ENCODE results near the gene KATNAL1.
A peak's percentile ranks its signal among the peaks of the same experiment; 100 is the strongest.
"Not testable (repeated sequence)": the region's sequence is repeated elsewhere in the genome, so short reads cannot be mapped to it uniquely, and the experiment has no call there.

The KATNAL1 gene

DNA sequence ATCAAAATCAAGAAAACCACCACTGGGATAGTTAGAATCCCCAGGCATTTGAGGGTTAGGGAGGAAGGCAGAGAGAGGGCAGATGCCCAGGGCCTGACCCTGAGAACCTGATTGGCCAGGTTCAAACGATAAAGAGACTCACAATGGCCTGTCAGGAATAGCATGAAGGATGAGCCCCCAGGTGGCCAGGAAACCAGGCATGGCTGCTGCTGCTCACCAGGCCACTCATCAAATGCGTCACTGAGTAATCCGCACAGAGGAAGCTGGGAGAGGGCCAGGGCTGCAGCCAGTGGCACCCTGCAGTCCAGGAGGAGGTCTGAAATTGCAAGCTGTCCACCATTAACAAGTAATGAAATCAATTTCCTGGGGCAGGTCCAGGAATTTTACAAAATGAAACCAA lies 111.3 kb downstream of the KATNAL1 start:
- DNase-seq: no peak

DNA sequence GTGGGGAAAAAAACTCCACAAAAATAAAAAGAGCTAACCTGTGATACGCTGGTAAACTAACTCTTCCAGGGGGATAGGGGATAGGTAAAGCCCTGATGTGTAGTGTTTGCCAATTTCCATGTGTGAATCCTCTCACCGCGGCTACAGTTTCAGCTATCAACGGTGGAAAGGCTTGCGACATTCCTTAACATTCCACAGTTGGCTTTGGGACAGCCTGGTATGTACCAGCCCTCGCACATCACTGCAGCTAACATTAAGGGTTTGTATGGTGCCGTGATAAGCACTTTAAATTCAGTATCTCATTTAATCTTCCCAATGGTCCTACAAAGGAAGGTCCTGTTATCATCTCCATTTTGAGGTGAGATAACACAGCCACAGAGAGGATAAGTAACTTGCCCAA lies 112.4 kb downstream of the KATNAL1 start:
- DNase-seq: no peak

DNA sequence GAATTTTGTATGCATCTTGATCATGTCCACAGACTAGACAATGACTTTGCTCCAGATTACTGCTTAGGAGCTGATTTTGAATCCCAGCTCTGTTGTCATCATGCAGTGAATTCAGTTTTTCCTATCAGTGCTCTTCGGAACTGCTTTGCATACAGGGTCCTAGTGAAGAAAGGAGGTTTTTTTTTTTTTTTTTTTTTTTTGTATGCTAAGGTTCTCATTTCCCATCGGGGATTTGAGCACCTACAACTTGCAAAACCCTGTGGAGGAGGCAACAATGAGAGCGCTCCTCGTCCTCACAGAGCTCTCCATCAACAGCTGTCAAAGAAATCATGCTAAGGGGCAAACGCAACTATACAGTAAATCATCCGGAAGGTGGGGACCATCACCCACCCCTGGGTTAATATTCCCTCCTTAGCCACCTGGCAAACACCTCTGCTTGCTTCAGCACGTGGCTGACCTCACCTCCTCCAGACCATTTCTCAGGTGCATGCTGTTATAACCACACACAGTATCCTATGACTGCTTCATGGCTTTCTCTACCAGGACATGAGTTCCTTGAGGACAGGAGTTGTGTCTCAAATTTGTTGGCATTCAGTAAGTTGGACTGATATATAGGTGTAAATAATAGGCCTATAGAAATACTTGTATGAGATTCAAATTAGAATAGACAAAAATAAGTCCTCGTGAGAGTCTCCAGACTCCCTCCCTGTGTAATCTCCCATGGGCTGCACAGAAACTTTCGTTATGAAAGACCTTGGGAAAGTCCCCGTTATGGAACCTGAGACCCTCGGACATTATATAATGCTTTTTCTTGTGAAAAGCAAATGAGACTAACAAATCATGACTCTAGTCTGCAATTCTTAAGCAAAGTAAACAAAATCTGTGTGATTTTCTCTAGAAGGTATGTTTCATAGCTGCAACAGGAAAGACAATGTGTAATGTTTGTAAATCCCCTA lies 113.8 kb downstream of the KATNAL1 start:
- DNase-seq: no peak

DNA sequence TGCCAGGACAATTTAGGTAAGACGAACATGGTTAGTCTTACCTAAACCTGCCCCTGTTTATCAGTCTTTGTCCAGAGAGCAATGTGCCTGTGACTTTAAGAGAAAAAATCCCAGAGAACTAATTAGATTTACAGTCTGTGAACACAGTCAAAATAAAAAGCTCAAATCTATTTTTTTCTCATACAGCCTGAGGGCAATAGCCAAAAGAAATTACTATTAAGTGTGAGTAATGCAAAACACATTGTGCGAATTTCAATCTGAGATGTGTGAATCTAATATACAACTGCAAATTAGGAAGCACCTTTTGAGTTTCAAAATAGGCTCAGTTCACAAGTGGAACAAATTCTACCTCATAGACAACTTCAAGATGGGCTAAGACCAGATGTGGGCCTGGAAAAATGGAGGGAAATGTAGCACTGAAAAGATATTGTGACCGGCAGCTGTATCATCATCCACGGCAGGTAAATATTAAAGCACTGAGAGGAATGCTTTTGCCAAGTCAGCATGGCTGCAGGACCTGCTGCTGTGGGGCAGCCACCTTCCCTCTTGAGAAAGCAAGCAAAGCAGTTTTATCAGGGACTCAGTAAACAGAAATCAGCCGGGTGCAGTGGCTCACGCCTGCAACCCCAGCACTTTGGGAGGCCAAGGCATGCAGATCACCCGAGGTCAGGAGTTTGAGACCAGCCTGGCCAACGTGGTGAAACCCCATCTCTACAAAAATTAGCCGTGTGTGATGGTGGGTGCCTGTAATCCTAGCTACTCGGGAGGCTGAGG lies 114.8 kb downstream of the KATNAL1 start:
- no peak for DNase-seq

DNA sequence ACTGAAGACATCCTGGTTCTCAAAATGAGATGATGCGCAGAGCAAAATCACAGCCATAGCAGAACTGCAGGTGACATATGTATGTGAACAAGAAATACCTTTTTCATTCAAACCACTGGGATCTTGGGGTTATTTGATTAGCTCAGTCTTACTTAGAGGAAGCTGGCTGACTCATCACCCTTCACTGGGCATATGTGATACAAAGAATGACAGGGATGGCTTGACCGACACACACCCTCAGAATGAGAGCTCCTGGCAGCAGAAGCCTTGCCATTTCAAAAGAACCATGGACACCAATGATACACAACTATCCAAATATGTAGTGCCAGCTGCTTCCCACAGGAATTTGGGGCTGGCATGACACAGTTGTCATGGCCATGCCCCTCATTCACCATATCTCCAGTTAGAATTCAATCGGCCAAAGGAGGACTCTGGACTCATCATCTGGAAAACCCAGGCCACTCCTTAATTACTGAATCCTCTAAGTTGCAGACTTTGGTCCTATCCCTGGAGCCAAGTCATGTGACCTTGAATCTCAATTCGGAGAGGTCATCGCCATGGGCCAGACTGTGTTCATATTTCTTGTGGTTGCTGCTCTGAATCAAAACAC lies 115.8 kb downstream of the KATNAL1 start:
- DNase-seq: no peak

DNA sequence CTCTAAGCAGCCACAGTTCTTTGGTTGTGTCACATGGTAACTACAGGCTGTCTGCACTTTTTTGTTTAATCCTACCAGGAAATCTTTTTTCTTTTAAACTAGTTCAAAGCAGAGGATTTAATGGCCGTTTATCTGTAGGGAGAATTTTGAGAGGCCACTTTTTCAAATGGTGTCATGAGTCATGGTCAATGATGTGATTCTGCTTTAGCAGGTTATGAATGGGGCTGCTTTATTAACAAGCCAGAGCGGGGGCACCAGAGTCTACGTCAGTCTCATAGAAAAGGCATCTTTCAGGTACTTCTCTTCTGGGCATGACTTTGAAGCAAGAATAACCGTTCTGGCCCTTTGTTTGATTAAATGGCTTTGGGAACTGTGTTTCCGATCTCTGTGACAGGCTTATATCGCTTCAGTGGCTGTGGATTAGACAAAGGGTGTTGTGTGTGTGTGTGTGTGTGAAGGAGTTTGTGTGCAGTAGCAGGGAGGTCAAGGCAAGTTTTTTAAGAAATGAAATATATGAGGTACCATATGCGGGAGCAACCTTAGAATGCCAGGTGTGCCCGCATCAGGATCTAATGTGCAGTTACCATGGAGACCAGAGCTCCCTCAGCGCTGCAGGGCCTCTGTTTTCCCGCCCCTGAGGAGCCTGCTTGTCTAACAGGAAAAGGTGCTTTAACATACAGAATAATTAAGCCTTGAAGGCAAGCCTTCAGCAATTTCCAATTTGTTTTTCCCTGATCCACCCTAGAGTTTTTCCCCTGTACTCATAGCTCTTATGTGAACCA lies 120.5 kb downstream of the KATNAL1 start:
- DNase-seq: peak; percentile 26 to 57

DNA sequence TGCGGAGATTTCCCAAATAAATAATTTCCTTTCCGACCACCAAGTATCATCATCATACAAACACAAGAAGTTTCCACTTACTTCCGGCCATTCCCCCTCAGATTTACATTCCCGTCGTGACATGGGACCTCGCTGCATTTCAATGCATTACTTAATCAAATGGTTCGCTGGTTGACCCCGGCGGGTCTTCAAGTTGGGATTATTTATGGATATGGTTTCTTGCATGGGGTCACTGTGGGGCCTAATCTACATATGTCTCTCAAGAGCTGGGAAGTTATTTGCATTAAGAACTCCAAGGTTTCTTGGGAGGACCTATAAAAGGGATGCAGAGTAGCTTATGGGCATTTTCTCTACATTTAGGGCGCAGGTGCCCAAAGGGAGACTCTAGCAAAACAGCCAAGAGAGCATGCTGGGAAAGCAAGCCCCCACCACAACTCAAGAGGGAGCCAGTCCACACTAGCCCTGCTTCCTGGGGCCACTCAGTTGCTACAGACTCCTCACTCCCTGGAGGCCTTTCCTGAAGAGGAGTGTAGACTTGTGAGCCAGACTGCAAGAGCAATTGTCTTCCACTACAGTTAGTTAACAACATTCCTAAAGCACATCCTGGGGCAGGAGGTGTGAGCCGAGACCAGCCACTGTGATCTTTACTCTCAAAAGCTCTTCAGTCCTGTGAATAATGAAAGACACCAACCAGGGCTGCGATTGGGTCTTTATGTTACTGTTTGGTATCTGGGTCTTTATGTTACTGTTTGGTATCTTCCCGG lies 125.3 kb downstream of the KATNAL1 start:
- DNase-seq: no peak

DNA sequence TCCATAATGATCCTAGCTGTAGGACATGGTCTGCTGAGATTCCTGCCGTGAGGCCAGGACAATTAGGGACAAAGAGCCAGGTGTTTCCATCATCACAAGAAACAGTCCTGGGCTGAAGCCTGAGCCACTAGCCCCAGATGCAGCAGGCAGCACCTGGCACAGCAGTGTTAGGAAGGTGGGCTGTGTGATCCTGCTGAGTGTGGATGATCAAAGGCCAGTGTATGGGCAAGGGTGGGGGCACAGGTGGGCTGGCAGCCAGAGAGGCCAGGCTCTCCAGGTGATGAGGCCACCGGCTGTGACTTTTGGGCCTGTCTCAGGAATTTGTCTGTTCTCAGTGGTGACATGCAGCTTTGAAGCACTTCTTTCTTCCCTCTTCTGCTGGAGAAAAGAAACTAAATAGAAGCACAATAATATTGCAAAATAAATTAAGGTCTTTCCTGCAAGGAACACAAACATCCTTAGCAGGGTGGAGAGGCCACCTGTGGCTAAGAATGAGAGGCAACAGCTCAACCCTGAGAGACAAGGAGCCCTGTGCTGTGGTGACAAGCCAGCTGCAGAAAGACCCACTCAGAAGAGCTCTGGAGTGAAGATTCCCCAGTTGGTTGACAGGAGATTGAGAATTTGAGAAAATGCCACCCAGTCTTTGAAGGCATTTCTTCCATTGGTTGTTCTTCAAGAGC lies 127.6 kb downstream of the KATNAL1 start:
- peak in 1 of 2 experiments; percentile 48 for DNase-seq

DNA sequence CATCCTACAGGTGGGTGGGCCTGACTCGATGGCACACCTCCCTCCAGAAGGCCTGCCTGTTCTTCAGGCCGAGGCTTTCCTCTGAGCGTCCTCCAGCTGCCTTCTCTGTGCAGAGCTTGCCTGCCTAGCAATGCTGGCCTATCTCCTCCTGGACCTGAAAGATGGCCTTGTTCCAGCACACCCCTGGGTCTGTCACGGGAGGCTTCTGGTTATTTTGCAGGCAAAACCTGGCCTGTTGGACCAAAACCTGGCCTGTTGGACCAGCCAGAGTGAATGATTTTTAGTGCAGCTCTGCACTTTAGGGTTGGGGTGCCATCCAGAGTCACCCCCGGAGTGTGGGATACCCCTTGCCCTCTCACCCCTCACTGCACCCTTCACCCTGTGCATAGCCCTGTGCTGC lies 128.4 kb downstream of the KATNAL1 start:
- DNase-seq: no peak

DNA sequence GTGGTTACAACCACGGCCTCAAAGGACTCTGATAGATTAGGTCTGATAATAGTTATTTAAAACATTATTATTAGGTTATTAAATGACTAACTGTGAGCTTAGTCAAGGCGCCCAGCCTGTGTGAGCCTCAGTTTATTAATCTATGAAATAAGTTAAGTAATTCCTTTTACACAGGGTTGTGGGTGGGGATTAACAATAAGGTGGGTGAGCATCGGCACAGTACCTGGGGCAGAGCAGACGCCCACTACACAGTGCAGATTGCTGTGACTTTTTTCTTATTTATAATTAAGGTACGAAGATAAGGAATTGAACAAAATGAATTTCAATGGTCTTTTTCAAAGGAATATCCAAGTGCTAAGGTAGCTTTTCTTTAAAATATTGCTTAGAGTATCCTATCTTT lies 132.2 kb downstream of the KATNAL1 start:
- no peak for DNase-seq

DNA sequence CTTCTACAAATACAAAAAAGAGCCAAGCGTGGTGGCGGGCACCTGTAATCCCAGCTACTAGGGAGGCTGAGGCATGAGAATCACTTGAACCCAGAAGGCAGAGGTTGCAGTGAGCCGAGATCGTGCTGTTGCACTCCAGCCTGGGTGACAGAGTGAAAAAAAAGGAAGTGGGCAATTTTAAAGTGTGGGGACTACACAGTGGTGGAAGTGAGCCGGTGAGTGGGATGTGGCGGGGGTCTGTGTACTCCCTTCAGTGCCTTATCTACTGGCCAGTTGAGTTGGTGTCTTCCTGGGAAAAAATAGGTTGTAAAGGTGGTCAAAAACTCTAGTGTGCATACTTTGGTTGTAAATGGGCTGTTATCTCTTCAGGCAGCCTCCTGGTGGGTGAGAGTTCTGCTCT lies 133.1 kb downstream of the KATNAL1 start:
- not testable (repeated sequence) for DNase-seq

DNA sequence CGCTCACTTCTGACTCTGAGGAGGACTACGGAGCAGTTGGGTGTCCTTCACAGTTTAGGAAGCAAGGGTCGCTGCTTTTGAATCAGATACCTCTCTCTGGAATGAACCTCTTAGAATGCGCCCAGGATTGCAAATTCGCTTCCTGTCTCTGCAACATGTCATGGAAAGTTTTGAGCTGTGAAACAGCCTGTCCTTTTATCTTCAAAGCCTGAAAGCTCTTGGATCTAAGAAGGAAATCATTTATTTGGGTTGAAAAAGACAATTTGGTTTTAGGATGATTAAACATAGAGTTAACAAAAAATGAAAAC lies 134.1 kb downstream of the KATNAL1 start:
- no peak for DNase-seq

DNA sequence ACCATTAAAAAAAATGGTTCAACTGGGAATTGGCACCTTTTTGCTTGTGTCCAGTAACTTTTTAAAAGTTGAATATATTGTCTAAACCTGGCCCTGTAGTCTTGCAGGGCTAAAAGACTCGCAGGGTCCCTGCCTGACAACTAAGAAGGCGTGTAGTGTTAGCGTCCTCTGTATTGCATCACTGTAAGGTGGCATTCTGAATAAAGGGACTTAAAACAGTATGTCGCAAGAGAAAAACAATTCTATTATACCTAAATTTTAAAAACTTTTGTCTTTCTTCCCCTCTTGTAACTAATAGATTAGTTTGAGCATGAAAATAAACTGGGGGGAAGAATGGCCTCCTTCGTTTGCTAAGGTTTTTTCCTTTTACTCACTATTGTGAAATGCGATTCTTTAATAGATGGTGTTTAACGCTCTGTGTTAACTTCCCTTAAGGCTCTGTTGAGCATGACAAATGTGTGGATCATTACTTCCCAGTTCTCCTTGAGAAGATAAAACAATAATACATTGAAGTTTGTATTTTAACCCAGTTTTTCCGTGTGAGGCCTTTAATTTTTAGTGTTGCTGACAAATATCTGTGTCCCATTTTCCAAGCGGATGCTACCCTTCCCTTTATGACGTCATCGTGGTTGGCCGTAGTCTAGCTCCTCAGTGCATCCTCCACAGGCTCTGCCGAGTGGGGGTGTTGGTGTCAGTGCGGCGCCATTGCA lies 134.6 kb downstream of the KATNAL1 start:
- DNase-seq: no peak

DNA sequence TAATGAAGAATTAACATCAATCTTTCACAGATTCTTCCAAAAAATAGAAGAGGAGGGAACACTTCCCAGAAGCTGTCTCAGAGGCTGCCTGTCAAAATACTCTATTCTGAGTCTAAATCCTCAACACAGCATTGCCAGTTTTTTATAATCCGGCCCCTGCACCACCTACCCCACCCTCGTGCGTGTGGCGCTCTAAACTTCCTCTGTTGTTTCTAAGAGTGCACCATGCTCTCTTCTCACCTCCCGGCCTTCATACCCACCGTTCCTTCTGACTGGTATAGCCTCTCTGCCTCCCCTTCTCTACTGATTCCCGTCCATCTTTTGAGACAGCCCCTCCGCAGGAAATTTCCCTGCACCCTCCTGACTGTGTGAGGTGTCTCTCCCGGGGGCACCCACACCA lies 136.8 kb downstream of the KATNAL1 start:
- DNase-seq: no peak

DNA sequence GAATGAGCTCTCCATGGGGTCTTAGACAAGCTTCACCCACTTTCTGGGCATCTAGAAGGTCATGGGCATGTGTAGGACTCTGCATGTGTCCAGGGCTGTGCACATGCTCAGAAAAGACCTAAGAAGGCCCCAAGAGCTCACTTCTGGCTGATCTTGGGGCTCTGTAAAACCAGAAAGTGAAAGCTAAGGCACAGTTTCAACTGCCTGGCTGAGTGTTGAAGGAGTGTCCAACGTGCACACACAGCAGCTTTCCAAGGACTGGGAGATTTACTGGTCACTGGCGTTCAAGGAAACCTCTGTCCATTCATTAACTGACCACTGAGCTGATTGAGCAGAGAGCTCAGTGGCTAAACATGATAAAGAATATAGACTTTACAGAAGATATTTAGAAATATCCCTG lies 137.9 kb downstream of the KATNAL1 start:
- DNase-seq: no peak

DNA sequence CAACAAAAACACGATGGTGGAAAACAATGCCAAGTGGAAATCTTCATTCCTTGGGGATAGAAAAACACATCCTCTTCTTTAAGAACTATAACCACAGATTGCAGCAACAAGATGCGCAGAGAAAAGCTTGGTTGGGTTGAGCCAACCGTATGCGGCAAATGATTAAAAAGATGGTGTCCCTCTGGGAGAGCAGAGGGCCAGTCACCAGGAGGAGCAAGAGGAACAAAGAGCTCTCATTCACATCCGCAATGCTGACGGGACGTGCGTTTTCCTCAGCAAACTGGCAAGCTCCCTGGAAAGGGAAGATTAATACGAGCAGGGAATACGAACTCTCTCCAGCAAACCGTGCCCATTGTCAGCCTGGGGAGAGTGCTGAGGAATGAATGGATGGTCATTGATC lies 141.6 kb downstream of the KATNAL1 start:
- no peak for DNase-seq

DNA sequence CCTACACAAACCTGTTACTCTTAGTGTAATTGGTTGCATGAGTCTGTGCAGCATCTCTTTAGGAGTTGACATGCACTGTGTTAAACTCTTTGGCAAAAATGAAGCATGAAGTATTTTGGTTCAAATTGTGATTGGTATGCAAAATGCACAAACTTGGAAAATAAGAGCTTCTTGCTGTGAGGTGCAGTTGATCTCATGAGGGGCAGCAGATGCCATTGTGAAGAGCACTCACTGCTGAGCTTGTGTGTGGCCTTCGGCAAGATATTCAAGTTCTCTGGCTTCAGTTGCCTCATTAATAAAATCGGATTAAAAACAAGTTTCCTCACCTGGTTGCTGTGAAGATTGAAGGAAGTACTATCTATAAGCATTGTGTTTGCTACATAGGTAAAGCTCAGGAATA lies 142.3 kb downstream of the KATNAL1 start:
- DNase-seq: no peak

DNA sequence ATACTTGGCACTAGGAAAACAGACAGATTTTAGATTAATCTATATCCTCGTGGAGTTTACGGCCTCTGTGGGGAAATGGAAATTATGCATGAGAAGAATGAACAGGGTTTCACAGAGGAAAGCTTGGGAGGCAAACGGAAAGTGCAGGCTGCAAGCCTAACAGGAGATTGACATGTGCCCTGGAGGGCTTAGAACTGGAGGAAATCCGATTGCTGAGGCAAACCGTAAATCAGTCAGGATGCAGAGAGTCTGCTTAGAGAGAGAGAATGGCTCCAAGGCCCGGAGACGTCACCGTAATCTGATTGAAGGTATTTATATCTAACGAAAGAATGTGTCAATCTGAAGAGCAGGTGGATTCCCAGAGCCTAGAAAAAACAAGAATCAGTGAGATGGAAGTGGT lies 143.2 kb downstream of the KATNAL1 start:
- DNase-seq: no peak

DNA sequence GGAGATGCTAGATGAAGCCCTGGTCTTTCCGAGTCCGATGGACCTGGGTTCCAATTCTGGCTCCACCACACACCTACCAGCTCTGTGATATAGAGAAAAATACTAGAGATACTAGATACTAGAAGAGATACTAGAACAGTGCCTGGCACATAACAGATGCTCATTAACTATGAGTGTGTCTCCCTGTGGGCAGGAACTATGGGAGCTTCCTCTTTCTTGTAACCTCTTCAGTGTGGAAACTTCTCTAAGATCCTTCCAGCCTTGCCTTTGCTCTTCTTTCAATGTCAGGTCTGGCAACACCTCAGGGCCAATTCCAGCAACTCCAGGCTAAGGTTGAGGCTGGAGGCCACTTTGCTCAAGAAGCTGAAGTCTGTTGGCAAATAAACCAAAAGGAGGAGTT lies 143.9 kb downstream of the KATNAL1 start:
- DNase-seq: no peak

DNA sequence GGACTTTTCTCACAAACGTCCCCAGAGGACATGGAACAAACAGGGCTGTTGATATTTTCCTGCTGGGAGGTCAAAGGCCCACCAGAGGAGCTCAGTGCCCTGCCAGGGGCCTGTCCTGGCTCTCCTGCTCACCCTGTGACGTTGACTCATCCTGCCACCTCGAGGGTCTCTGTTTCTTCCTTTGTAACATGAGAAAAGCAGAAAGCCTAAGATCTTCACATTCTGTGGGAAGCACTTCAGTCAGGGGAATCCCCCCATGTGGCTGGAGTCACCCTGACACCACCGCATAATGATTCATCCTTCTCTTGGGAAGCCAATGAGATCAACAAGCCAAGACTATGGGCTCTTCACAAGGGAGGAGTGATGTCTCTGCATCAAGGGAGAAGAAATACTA lies 147.9 kb downstream of the KATNAL1 start:
- no peak for DNase-seq
